Measurements from ENCODE around the gene NKX2-3. TPM values are rescaled to one million over a fixed set of nuclear protein-coding genes. Genes with fewer than 3 reads are reported as not detected.
A peak's percentile ranks its signal among the peaks of the same experiment; 100 is the strongest.

Gene NKX2-3
- total RNA-seq, 1 experiment from 2014 or later = not detected

GRCh38 chr10:99582255-99582770 lies 49.6 kb downstream of the NKX2-3 start:
- no peaks in the 10 kb centered on the region for H3K4me1 ChIP-seq (ENCODE audit: control insufficient read depth in 1 of 2, insufficient read depth in 2 of 2, low read length in 2 of 2)
- H3K9ac ChIP-seq (ENCODE audit: low read length) = no peak overlapping the region
- H3K9me2 ChIP-seq (ENCODE audit: insufficient read depth) = no peaks in the 10 kb centered on the region
- no peak for ATAC-seq
- no peaks in the 10 kb centered on the region for H3K79me2 ChIP-seq (ENCODE audit: insufficient read depth, low read length)
- H3K36me3 ChIP-seq (ENCODE audit: control insufficient read depth in 1 of 2, insufficient read depth in 2 of 2, low read length in 2 of 2) = no peaks in the 10 kb centered on the region
- intact Hi-C loops (cut with micrococcal nuclease) = no loop called here
- H2AFZ ChIP-seq (ENCODE audit: low read depth, low read length, poor library complexity, severe bottlenecking) = no peak overlapping the region
- no peak overlapping the region for H3K4me3 ChIP-seq (replicated peaks in 1 of 2; ENCODE audit: low read depth in 1 of 2, low read length in 2 of 2)
- POLR2A ChIA-PET = no interaction called here
- no peak for DNase-seq (ENCODE audit: low read depth, low spot score)
- H3K4me2 ChIP-seq (ENCODE audit: low read length) = no peak overlapping the region
- TF ChIP-seq ELF1 (IDR thresholded peaks at IDR 0.05; ENCODE audit: borderline replicate concordance, low read depth) = no peak
- RAD21 ChIA-PET (ENCODE audit: low non-redundant PET in 1 of 2, low total read pairs in 2 of 2, uncharacterized antibody in 2 of 2, unreplicated experiment in 2 of 2) = no interaction called here
- CTCF ChIA-PET = interaction anchor here (1.1 kb wide), 1 partner anchor 21 kb away, joined by 3 read pairs; no protein-coding TSS in a partner anchor
- H3K27ac ChIP-seq (ENCODE audit: low read depth, low read length) = no peak overlapping the region
- BruUV-seq (replicated peaks) = no TSS peak
- no peaks in the 10 kb centered on the region for H4K20me1 ChIP-seq (ENCODE audit: insufficient read depth)
- H3K9me3 ChIP-seq (ENCODE audit: control insufficient read depth in 1 of 2, insufficient read depth in 1 of 2, low read depth in 1 of 2, low read length in 2 of 2) = no peaks in the 10 kb centered on the region
- H3K27me3 ChIP-seq (ENCODE audit: insufficient read depth, low read length) = no peaks in the 10 kb centered on the region

GRCh38 chr10:99583687-99584086 lies 50.9 kb downstream of the NKX2-3 start:
- intact Hi-C loops (cut with micrococcal nuclease) = no loop called here
- H3K27ac ChIP-seq (ENCODE audit: low read depth, low read length) = no peak overlapping the region
- 0 out of 2 replicates have a peak, but pooled peaks have one; percentile 9 for ATAC-seq
- ChIA-PET RAD21 (ENCODE audit: low non-redundant PET in 1 of 2, low total read pairs in 2 of 2, uncharacterized antibody in 2 of 2, unreplicated experiment in 2 of 2) (no interaction called here), CTCF (no interaction called here), POLR2A (no interaction called here)
- DNase-seq (ENCODE audit: low read depth, low spot score) = no peak
- no peaks in the 10 kb centered on the region for H3K9me2 ChIP-seq (ENCODE audit: insufficient read depth)
- no peaks in the 10 kb centered on the region for H3K4me1 ChIP-seq (ENCODE audit: control insufficient read depth in 1 of 2, insufficient read depth in 2 of 2, low read length in 2 of 2)
- TF ChIP-seq ZBTB33 (IDR thresholded peaks at IDR 0.05; ENCODE audit: extremely low read depth, insufficient replicate concordance, low read length) = no peak
- TF ChIP-seq ZNF274 (IDR thresholded peaks at IDR 0.05; ENCODE audit: low read depth, low read length) = no peak
- no peak for TF ChIP-seq SIN3A (IDR thresholded peaks at IDR 0.05; ENCODE audit: low read depth)
- no TSS peak for BruUV-seq (replicated peaks)
- no peak overlapping the region for H3K9ac ChIP-seq (ENCODE audit: low read length)
- no peaks in the 10 kb centered on the region for H4K20me1 ChIP-seq (ENCODE audit: insufficient read depth)
- H3K79me2 ChIP-seq (ENCODE audit: insufficient read depth, low read length) = no peaks in the 10 kb centered on the region
- H3K36me3 ChIP-seq (ENCODE audit: control insufficient read depth in 1 of 2, insufficient read depth in 2 of 2, low read length in 2 of 2) = no peaks in the 10 kb centered on the region
- no peak overlapping the region for H3K4me2 ChIP-seq (ENCODE audit: low read length)
- H3K27me3 ChIP-seq (ENCODE audit: insufficient read depth, low read length) = no peaks in the 10 kb centered on the region
- H2AFZ ChIP-seq (ENCODE audit: low read depth, low read length, poor library complexity, severe bottlenecking) = no peak overlapping the region
- H3K9me3 ChIP-seq (ENCODE audit: control insufficient read depth in 1 of 2, insufficient read depth in 1 of 2, low read depth in 1 of 2, low read length in 2 of 2) = no peaks in the 10 kb centered on the region
- H3K4me3 ChIP-seq (replicated peaks in 1 of 2; ENCODE audit: low read depth in 1 of 2, low read length in 2 of 2) = no peak overlapping the region

Other genes with a start within 250 kb of the NKX2-3 start
- not detected for gene CNNM1, start 203.6 kb upstream of the NKX2-3 start, total RNA-seq (2021; ENCODE audit: unreplicated experiment)
- 135 TPM for gene GOT1, start 102.3 kb upstream of the NKX2-3 start, total RNA-seq (2021; ENCODE audit: unreplicated experiment)
- 59.5 TPM for gene SLC25A28, start 87.5 kb downstream of the NKX2-3 start, total RNA-seq (2021; ENCODE audit: unreplicated experiment)
- 12.3 TPM for gene ENTPD7, start 126.6 kb downstream of the NKX2-3 start, total RNA-seq (2021; ENCODE audit: unreplicated experiment)
- 79.6 TPM for gene COX15, start 199.2 kb downstream of the NKX2-3 start, total RNA-seq (2021; ENCODE audit: unreplicated experiment)
- 53.6 TPM for gene CUTC, start 199.3 kb downstream of the NKX2-3 start, total RNA-seq (2021; ENCODE audit: unreplicated experiment)
- 88.2 TPM for gene ABCC2, start 249.7 kb downstream of the NKX2-3 start, total RNA-seq (2021; ENCODE audit: unreplicated experiment)